WI38 (cell line): Measurements from ENCODE around the gene PLEKHG5.

Source experiments
- H3K4me3 ChIP-seq: 2 replicates; pipeline ENCODE4 v1.5.1; 2011; ENCODE audit warnings: low read depth, mild to moderate bottlenecking, control low read depth, low read length
- CTCF ChIP-seq: IDR thresholded peaks from 2 replicates; pipeline ENCODE4 v1.5.1; 2012; ENCODE audit warnings: low read depth, mild to moderate bottlenecking, control low read depth, low read length

PLEKHG5 gene

GRCh38 chr1:6530504-6531160 lies 39.2 kb upstream of the PLEKHG5 start:
- no peak overlapping the region for H3K4me3 ChIP-seq
- no peak for TF ChIP-seq CTCF

GRCh38 chr1:6528492-6528891 lies 37.0 kb upstream of the PLEKHG5 start:
- no peak overlapping the region for H3K4me3 ChIP-seq
- no peak for TF ChIP-seq CTCF

GRCh38 chr1:6526316-6526715 lies 34.8 kb upstream of the PLEKHG5 start:
- TF ChIP-seq CTCF, result no peak
- no peak overlapping the region for H3K4me3 ChIP-seq

GRCh38 chr1:6523566-6523965 lies 32.1 kb upstream of the PLEKHG5 start:
- peak; percentile 32; the same call in 1 of the 2 replicates for TF ChIP-seq CTCF
- H3K4me3 ChIP-seq, result no peak overlapping the region

GRCh38 chr1:6521536-6521935 lies 30.1 kb upstream of the PLEKHG5 start:
- TF ChIP-seq CTCF, result no peak
- H3K4me3 ChIP-seq, result no peak overlapping the region

- H3K4me3 ChIP-seq, result no peak overlapping the region
- no peak for TF ChIP-seq CTCF
Observed at GRCh38 chr1:6519935-6520671, 28.6 kb upstream of the PLEKHG5 start.

GRCh38 chr1:6519491-6519934 lies 28.0 kb upstream of the PLEKHG5 start:
- no peak for TF ChIP-seq CTCF
- H3K4me3 ChIP-seq, result no peak overlapping the region
